PC-9 (cell line): Measurements from ENCODE around the gene MCM6. TPM values are rescaled to one million over a fixed set of nuclear protein-coding genes. Genes with fewer than 3 reads are reported as not detected.

Experiments used
- BruUV-seq: library from RNA; stranded (reverse); fragments of 400-500 nt; replicated peaks from 2 replicates; lab custom pipeline; 2021; lab: Mats Ljungman, UMichigan
- CTCF ChIA-PET: fragments of 300-600 bp; sonication (Branson Sonifier 250); formaldehyde crosslinking; loops from one replicate; lab custom pipeline; 2022; ENCODE audit warnings: antibody characterized with exemption; lab: Charles Lee
- POLR2A ChIA-PET: fragments of 300-600 bp; sonication (Branson Sonifier 250); formaldehyde crosslinking; loops from one replicate; lab custom pipeline; 2022; ENCODE audit warnings: antibody characterized with exemption; ENCODE audit not compliant: unreplicated experiment; lab: Charles Lee
- DNase-seq, 2 experiments: peaks; one replicate each; pipeline versions ENCODE4 v3.0.0 to v3.0.0-alpha.2; 2015 to 2022; ENCODE audit warnings: mixed read lengths in 1 of 2
- H2AFZ ChIP-seq: fragments of 200-600 bp; sonication (generic); 2 replicates; pipeline ENCODE4 v1.8.1; 2017; ENCODE audit warnings: antibody characterized with exemption
- H3F3A ChIP-seq: fragments of 200-600 bp; sonication (generic); 2 replicates; pipeline ENCODE4 v1.8.1; 2017; ENCODE audit warnings: antibody characterized with exemption, mild to moderate bottlenecking, low read depth; ENCODE audit not compliant: insufficient read depth
- H3K27ac ChIP-seq: fragments of 200-600 bp; sonication (generic); 2 replicates; pipeline ENCODE4 v1.6.1; 2016; ENCODE audit warnings: mixed run types
- H3K27me3 ChIP-seq: fragments of 200-600 bp; sonication (generic); 2 replicates; pipeline ENCODE4 v1.6.1; 2016; ENCODE audit warnings: low read depth, mixed run types; ENCODE audit not compliant: insufficient read depth
- H3K36me3 ChIP-seq: fragments of 200-600 bp; sonication (generic); 2 replicates; pipeline ENCODE4 v1.6.1; 2016; ENCODE audit warnings: low read depth, mixed run types
- H3K4me1 ChIP-seq: fragments of 200-600 bp; sonication (generic); replicated peaks from 2 replicates; pipeline ENCODE4 v1.6.1; 2016; ENCODE audit warnings: mixed run types; ENCODE audit not compliant: insufficient read depth
- H3K4me2 ChIP-seq: fragments of 200-600 bp; sonication (generic); 2 replicates; pipeline ENCODE4 v1.6.1; 2017; ENCODE audit warnings: mixed run types
- H3K4me3 ChIP-seq: fragments of 200-600 bp; sonication (generic); 2 replicates; pipeline ENCODE4 v1.6.1; 2016; ENCODE audit warnings: mixed run types
- H3K79me2 ChIP-seq: fragments of 200-600 bp; sonication (generic); 2 replicates; pipeline ENCODE4 v1.6.1; 2017; ENCODE audit warnings: low read depth, mixed run types
- H3K9me2 ChIP-seq: fragments of 200-600 bp; sonication (generic); 2 replicates; pipeline ENCODE4 v1.8.1; 2017; ENCODE audit warnings: mild to moderate bottlenecking; ENCODE audit not compliant: insufficient read depth
- H3K9me3 ChIP-seq: fragments of 200-600 bp; sonication (generic); 2 replicates; pipeline ENCODE4 v1.8.1; 2016; ENCODE audit warnings: low read depth; ENCODE audit not compliant: insufficient read depth
- H4K20me1 ChIP-seq: fragments of 200-600 bp; sonication (generic); 2 replicates; pipeline ENCODE4 v1.8.1; 2017; ENCODE audit not compliant: insufficient read depth
- CTCF ChIP-seq: fragments of 200-600 bp; sonication (generic); conservative IDR thresholded peaks from 2 replicates; pipeline ENCODE4 v1.6.1; 2017; ENCODE audit warnings: mixed run types, antibody characterized with exemption, mild to moderate bottlenecking, moderate library complexity
- EZH2 ChIP-seq: fragments of 200-600 bp; sonication (generic); IDR thresholded peaks from 2 replicates; pipeline ENCODE4 v1.8.0; 2017; ENCODE audit warnings: antibody characterized with exemption, low read depth
- intact Hi-C: fragments of 100-400 bp; cut with micrococcal nuclease; formaldehyde crosslinking; loops from one replicate; pipeline ENCODE4 v1.10.0; 2022; ENCODE audit not compliant: unreplicated experiment
- total RNA-seq: library from RNA; stranded (reverse); gene quantifications from 2 replicates; pipeline ENCODE4 v1.2.3, GENCODE V29; 2021

Gene MCM6
- total RNA-seq, 1 experiment from 2014 or later = 33.1 TPM

- no peak overlapping the region for H2AFZ ChIP-seq
These were observed 5.7 kb downstream of the MCM6 start for GRCh38 chr2:135870571-135870970.

GRCh38 chr2:135863233-135863632 is 13.0 kb downstream of the MCM6 start:
- H2AFZ ChIP-seq = no peak overlapping the region
- no TSS peak for BruUV-seq
- CTCF ChIA-PET = no interaction called here

More at GRCh38 chr2:135870571-135870970, 5.7 kb downstream of the MCM6 start:
- no TSS peak for BruUV-seq
- no peaks in the 10 kb centered on the region for H3K27me3 ChIP-seq
- H3K4me3 ChIP-seq = no peak overlapping the region
- TF ChIP-seq CTCF = no peak
- TF ChIP-seq EZH2 = no peak
- intact Hi-C loops = loop anchor here (10.0 kb wide), 1 partner anchor 74 kb away; no protein-coding TSS in a partner anchor
- no peaks in the 10 kb centered on the region for H3K9me2 ChIP-seq
- H3K79me2 ChIP-seq = peaks cover 21% of the 10 kb centered on the region
- ChIA-PET POLR2A (interaction anchor here (0.6 kb wide), 1 partner anchor 562 kb away, joined by 3 read pairs; no protein-coding TSS in a partner anchor), CTCF (no interaction called here)
- no peak overlapping the region for H3K27ac ChIP-seq
- peaks cover 35% of the 10 kb centered on the region for H3K36me3 ChIP-seq
- no peak overlapping the region for H3K4me2 ChIP-seq
- no peak for DNase-seq
- 0 out of 2 replicates have a peak, but pooled peaks cover 5% of the 10 kb centered on the region for H3F3A ChIP-seq
- no peaks in the 10 kb centered on the region for H3K9me3 ChIP-seq
- H4K20me1 ChIP-seq = no peaks in the 10 kb centered on the region; the same call in 1 of the 2 replicates
- peaks cover 18% of the 10 kb centered on the region; the same call in 1 of the 2 replicates for H3K4me1 ChIP-seq

GRCh38 chr2:135862718-135863117 is 13.5 kb downstream of the MCM6 start:
- no peak overlapping the region for H3K4me2 ChIP-seq
- no peak for DNase-seq
- CTCF ChIA-PET = no interaction called here

More at GRCh38 chr2:135863233-135863632, 13.0 kb downstream of the MCM6 start:
- TF ChIP-seq EZH2 = no peak
- TF ChIP-seq CTCF = no peak
- Histone ChIP-seq H3K4me3 (no peak overlapping the region), H3K27me3 (no peaks in the 10 kb centered on the region), H3K36me3 (peaks cover 28% of the 10 kb centered on the region), H3K9me2 (no peaks in the 10 kb centered on the region), H3K27ac (no peak overlapping the region), H3F3A (no peaks in the 10 kb centered on the region), H3K4me2 (no peak overlapping the region), H4K20me1 (no peaks in the 10 kb centered on the region), H3K4me1 (no peaks in the 10 kb centered on the region), H3K9me3 (no peaks in the 10 kb centered on the region), H3K79me2 (no peaks in the 10 kb centered on the region)
- DNase-seq = no peak
- POLR2A ChIA-PET = no interaction called here
- intact Hi-C loops = no loop called here

More at GRCh38 chr2:135862718-135863117, 13.5 kb downstream of the MCM6 start:
- POLR2A ChIA-PET = no interaction called here
- Histone ChIP-seq H3K27ac (no peak overlapping the region), H3K4me3 (no peak overlapping the region), H3K79me2 (no peaks in the 10 kb centered on the region), H4K20me1 (no peaks in the 10 kb centered on the region), H3K4me1 (no peaks in the 10 kb centered on the region), H3K36me3 (peaks cover 24% of the 10 kb centered on the region), H3K27me3 (no peaks in the 10 kb centered on the region), H3K9me2 (no peaks in the 10 kb centered on the region), H3K9me3 (no peaks in the 10 kb centered on the region), H2AFZ (no peak overlapping the region), H3F3A (no peaks in the 10 kb centered on the region)
- intact Hi-C loops = no loop called here
- TF ChIP-seq CTCF (no peak), EZH2 (no peak)
- BruUV-seq = no TSS peak
